ENCODE results near the gene MALRD1.

DNA sequence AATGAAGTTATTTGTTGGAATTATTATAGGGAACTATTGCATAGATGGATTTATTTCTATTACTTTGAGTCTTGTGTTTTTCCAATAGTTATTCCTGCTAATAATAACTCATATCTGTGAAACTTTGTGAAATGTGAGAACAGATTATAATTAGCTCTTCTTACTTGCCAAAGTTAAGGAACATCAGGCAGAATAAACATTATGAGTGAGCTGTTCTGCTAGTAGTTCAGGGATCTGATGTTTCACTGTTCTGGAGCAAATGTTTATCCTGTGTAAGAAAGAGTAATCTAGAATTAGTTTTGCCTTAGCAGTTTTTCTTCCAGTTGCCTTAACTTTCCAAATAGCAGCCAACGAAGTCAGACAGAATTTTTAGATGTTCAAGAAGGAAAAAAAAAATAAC is 522.4 kb downstream of the MALRD1 start:
- no peak for TF ChIP-seq CTCF (IDR thresholded peaks at IDR 0.05)
- TF ChIP-seq POLR2A (IDR thresholded peaks at IDR 0.05): no peak

Measured in Peyer's patch (tissue), 4 donors.